HepG2 (cell line): ENCODE results near the gene IL17RC. TPM values are rescaled to one million over a fixed set of nuclear protein-coding genes. Genes with fewer than 3 reads are reported as not detected.
"Not testable (repeated sequence)": the region's sequence is repeated elsewhere in the genome, so short reads cannot be mapped to it uniquely, and the experiment has no call there.

Experiments
- ATAC-seq: fragments of 200-7000 bp; cut with Tn5 transposase; 3 replicates; pipeline ENCODE4 v1.9.1; 2020; ENCODE audit warnings: mild to moderate bottlenecking, moderate library complexity
- BruUV-seq: library from RNA; stranded (reverse); fragments of 400-500 nt; replicated peaks from 2 replicates; lab custom pipeline; 2021; lab: Mats Ljungman, UMichigan
- CTCF ChIA-PET: fragments of 300-600 bp; formaldehyde crosslinking; extraction: SDS; loops from one replicate; lab custom pipeline; 2021; ENCODE audit warnings: low total read pairs, inconsistent platforms, low intra/inter-chr PET ratio; lab: Yijun Ruan, JAX
- POLR2A ChIA-PET: fragments of 350-600 bp; sonication (Branson Sonifier 250); formaldehyde crosslinking; loops from one replicate; lab custom pipeline; 2020; ENCODE audit warnings: antibody characterized with exemption, inconsistent platforms; lab: Yijun Ruan, JAX
- DNase-seq: peaks from one replicate; pipeline ENCODE4 v3.0.0-alpha.2; 2015; ENCODE audit warnings: low spot score
- FAIRE-seq: peaks from 3 replicates; lab custom pipeline; 2011; peaks lifted over from hg19 to GRCh38; lab: Jason Lieb, UNC
- H2AFZ ChIP-seq: one replicate; pipeline ENCODE4 v1.6.1; 2011; ENCODE audit warnings: low read length, inconsistent platforms
- H3K27ac ChIP-seq: fragments of 300-600 bp; 3 replicates; pipeline ENCODE4 v1.8.0; 2011; ENCODE audit warnings: mixed run types, mild to moderate bottlenecking, mixed read lengths, low read length, inconsistent platforms; ENCODE audit not compliant: insufficient read depth; ENCODE audit errors: extremely low read length
- H3K27me3 ChIP-seq, 2 experiments: fragments of 200-600 bp in 1 of 2; 2 replicates in 1 of 2; 3 replicates in 1 of 2; pipeline versions ENCODE4 v1.6.0 to v1.8.0; 2011; ENCODE audit warnings: low read length in 2 of 2, mild to moderate bottlenecking in 2 of 2, moderate library complexity in 2 of 2, inconsistent platforms in 1 of 2; ENCODE audit not compliant: insufficient read depth in 2 of 2, control insufficient read depth in 1 of 2
- H3K36me3 ChIP-seq, 2 experiments: fragments of 200-600 bp in 1 of 2; replicated peaks in 1 of 2; 2 replicates in 1 of 2; 3 replicates in 1 of 2; pipeline versions ENCODE4 v1.5.1 to v1.8.0; 2011; ENCODE audit warnings: low read length in 2 of 2, inconsistent platforms in 1 of 2; ENCODE audit not compliant: insufficient read depth in 2 of 2, control insufficient read depth in 1 of 2
- H3K4me1 ChIP-seq: 2 replicates; pipeline ENCODE4 v1.5.1; 2012; ENCODE audit warnings: low read length, inconsistent platforms; ENCODE audit not compliant: insufficient read depth
- H3K4me2 ChIP-seq: 2 replicates; pipeline ENCODE4 v1.6.0; 2011; ENCODE audit warnings: low read depth, low read length, inconsistent platforms
- H3K4me3 ChIP-seq, 3 experiments: fragments of 200-600 bp in 1 of 3; sonication (generic), shearing (Covaris generic) in 1 of 3; replicated peaks in 1 of 3; 2 replicates each; pipeline ENCODE4 v1.5.1; 2011 to 2016; ENCODE audit warnings: low read length in 3 of 3, inconsistent platforms in 2 of 3, low read depth in 2 of 3, mild to moderate bottlenecking in 2 of 3, control low read depth in 1 of 3, mixed read lengths in 1 of 3; ENCODE audit not compliant: insufficient read depth in 1 of 3
- H3K79me2 ChIP-seq: one replicate; pipeline ENCODE4 v1.6.1; 2011; ENCODE audit warnings: low read length, inconsistent platforms; ENCODE audit not compliant: insufficient read depth
- H3K9ac ChIP-seq: 2 replicates; pipeline ENCODE4 v1.6.0; 2011; ENCODE audit warnings: mild to moderate bottlenecking, low read depth, low read length, inconsistent platforms; ENCODE audit not compliant: insufficient read depth
- H3K9me3 ChIP-seq: 2 replicates; pipeline ENCODE4 v1.5.1; 2012; ENCODE audit warnings: mild to moderate bottlenecking, low read length
- H4K20me1 ChIP-seq: 2 replicates; pipeline ENCODE4 v1.6.0; 2011; ENCODE audit warnings: inconsistent platforms, mild to moderate bottlenecking, low read length, moderate library complexity; ENCODE audit not compliant: insufficient read depth
- AKAP8 ChIP-seq: sonication (generic); formaldehyde crosslinking; IDR thresholded peaks from 2 replicates; pipeline ENCODE4 v1.5.1; 2020; ENCODE audit warnings: mild to moderate bottlenecking, missing genetic modification reagents
- GATA4 ChIP-seq: sonication (generic); IDR thresholded peaks from 2 replicates; pipeline ENCODE4 v1.6.1; 2016; ENCODE audit warnings: antibody characterized with exemption, low read depth, borderline replicate concordance
- NR2F1 ChIP-seq, 2 experiments: fragments of 450-650 bp in 1 of 2; formaldehyde crosslinking in 1 of 2; IDR thresholded peaks; 2 replicates each; pipeline versions ENCODE4 v1.5.0 to v1.6.1; 2016 to 2020; ENCODE audit warnings: mild to moderate bottlenecking in 1 of 2, missing compliant biosample characterization in 1 of 2, missing genetic modification reagents in 1 of 2, moderate library complexity in 1 of 2
- SOX13 ChIP-seq, 3 experiments: fragments of 450-650 bp in 1 of 3; sonication (generic) in 1 of 3; formaldehyde crosslinking in 1 of 3; IDR thresholded peaks in 2 of 3; conservative IDR thresholded peaks in 1 of 3; 2 replicates each; pipeline versions ENCODE4 v1.5.0 to v1.6.1; 2016 to 2020; ENCODE audit warnings: antibody characterized with exemption in 1 of 3, mild to moderate bottlenecking in 1 of 3, missing compliant biosample characterization in 1 of 3, missing genetic modification reagents in 1 of 3, moderate library complexity in 1 of 3
- TCF12 ChIP-seq, 2 experiments: fragments of 450-650 bp in 1 of 2; sonication (generic) in 1 of 2; formaldehyde crosslinking in 1 of 2; IDR thresholded peaks; 2 replicates each; pipeline versions ENCODE4 v1.6.1 to v1.8.0; 2017 to 2022; ENCODE audit warnings: antibody characterized with exemption in 1 of 2, mild to moderate bottlenecking in 1 of 2, missing genetic modification reagents in 1 of 2, moderate library complexity in 1 of 2
- ZNF878 ChIP-seq: sonication (generic); formaldehyde crosslinking; IDR thresholded peaks from 2 replicates; pipeline ENCODE4 v1.8.1; 2023; ENCODE audit warnings: mild to moderate bottlenecking, missing genetic modification reagents, moderate library complexity
- WGBS: methylation state at CpG from one replicate; pipeline ENCODE4 v1.1.6; 2017; ENCODE audit warnings: low lambda C conversion rate; 5-methylcytosine and 5-hydroxymethylcytosine counted together
- in situ Hi-C: cut with HindIII; loops from 2 replicates; pipeline ENCODE4 v1.10.0; 2017; ENCODE audit warnings: low pct_unique_long_range_greater_than_20kb; ENCODE audit not compliant: extremely low pct_ligation_motif_present
- intact Hi-C: fragments of 100-400 bp; cut with micrococcal nuclease; formaldehyde crosslinking; loops from one replicate; pipeline ENCODE4 v1.10.0; 2022; ENCODE audit not compliant: unreplicated experiment
- polyA plus RNA-seq, 8 experiments: library from polyadenylated mRNA; depleted of rRNA in 3 of 8; stranded (reverse) in 7 of 8; unstranded in 1 of 8; fragments of >200 nt; fragmentation: Illumina TruSeq in 4 of 8; extraction: Trizol in 4 of 8; gene quantifications; 2 replicates each; pipeline versions ENCODE4 v1.2.1 to v1.2.3, GENCODE V29; 2011 to 2016; ENCODE audit warnings: low read depth in 4 of 8, missing spikeins in 1 of 8, mixed read lengths in 1 of 8; ENCODE audit not compliant: insufficient read depth in 1 of 8
- total RNA-seq, 5 experiments: library from RNA; depleted of rRNA; stranded (reverse); fragments of >200 nt; fragmentation: Illumina TruSeq; extraction: Trizol; gene quantifications; 2 replicates each; pipeline ENCODE4 v1.2.3, GENCODE V29; 2016; ENCODE audit warnings: low read depth in 1 of 5
- TF ChIP-seq, protein P1 (sequence below): IDR thresholded peaks from 2 replicates; pipeline ENCODE4 v1.6.1; 2018; ENCODE audit warnings: missing genetic modification reagents
- TF ChIP-seq, protein P2 (sequence below): sonication (generic); formaldehyde crosslinking; IDR thresholded peaks from 2 replicates; pipeline ENCODE4 v1.4.0; 2020; ENCODE audit warnings: missing genetic modification reagents

Gene IL17RC
- total and polyA plus RNA-seq, 2 of the 13 experiments (the other 11 are each of a cell fraction or from before 2014, with no cell fraction given) = 20.7 to 24.0 TPM

DNA sequence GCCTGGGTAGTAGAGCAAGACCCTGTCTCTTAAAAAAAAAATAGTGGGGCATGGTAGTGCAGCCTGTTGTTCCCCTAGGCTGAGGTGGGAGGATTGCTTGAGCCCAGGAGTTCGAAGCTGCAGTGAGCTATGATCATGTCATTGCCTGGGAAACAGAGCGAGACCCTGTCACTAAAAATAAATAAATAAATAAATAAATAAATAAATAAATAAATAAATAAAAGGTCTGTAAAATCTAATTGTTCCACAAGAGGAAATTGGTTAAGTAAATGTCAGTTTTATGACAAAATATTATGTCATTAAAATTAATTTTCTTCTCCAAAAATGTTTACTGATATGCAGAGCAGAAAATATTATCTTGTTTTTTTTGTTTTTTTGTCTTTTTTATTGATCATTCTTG is 22.1 kb downstream of the IL17RC start (continued):
- TF ChIP-seq, protein P1, sequence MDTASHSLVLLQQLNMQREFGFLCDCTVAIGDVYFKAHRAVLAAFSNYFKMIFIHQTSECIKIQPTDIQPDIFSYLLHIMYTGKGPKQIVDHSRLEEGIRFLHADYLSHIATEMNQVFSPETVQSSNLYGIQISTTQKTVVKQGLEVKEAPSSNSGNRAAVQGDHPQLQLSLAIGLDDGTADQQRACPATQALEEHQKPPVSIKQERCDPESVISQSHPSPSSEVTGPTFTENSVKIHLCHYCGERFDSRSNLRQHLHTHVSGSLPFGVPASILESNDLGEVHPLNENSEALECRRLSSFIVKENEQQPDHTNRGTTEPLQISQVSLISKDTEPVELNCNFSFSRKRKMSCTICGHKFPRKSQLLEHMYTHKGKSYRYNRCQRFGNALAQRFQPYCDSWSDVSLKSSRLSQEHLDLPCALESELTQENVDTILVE (CRISPR knock-in tag) = no peak
- TF ChIP-seq ZNF878 (CRISPR knock-in tag) (no peak), NR2F1 (CRISPR knock-in tag; IDR thresholded peaks at IDR 0.05) (no peak), TCF12 (IDR thresholded peaks at IDR 0.05) (no peak), TCF12 (CRISPR knock-in tag; IDR thresholded peaks at IDR 0.05) (no peak), AKAP8 (no peak), GATA4 (no peak), SOX13 (IDR thresholded peaks at IDR 0.05) (no peak), SOX13 (CRISPR knock-in tag; conservative IDR thresholded peaks at IDR 0.05 in 1 of 2, IDR thresholded peaks at IDR 0.05 in 1 of 2) (no peak)
- TF ChIP-seq, protein P2, sequence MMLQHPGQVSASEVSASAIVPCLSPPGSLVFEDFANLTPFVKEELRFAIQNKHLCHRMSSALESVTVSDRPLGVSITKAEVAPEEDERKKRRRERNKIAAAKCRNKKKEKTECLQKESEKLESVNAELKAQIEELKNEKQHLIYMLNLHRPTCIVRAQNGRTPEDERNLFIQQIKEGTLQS (CRISPR knock-in tag) = no peak

- H4K20me1 ChIP-seq, H3K4me2 ChIP-seq, H2AFZ ChIP-seq, FAIRE-seq, BruUV-seq, H3K27ac ChIP-seq, H3K4me3 ChIP-seq, H3K9ac ChIP-seq, POLR2A ChIA-PET, in situ Hi-C loops, H3K9me3 ChIP-seq, H3K79me2 ChIP-seq, CTCF ChIA-PET, ATAC-seq, H3K27me3 ChIP-seq, DNase-seq: not testable (repeated sequence)
- H3K4me1 ChIP-seq = peaks cover 27% of the 10 kb centered on the region
- intact Hi-C loops = loop anchor here (10.0 kb wide), 1 partner anchor 65 kb away; no protein-coding TSS in a partner anchor
- 98% methylated on average over 19 of the region's 32 CpGs for whole genome bisulfite sequencing
- peaks cover 6 to 28% of the 10 kb centered on the region in 2 experiments; a peak in 4 of 5 replicates for H3K36me3 ChIP-seq
Observed at GRCh38 chr3:9939906-9940305, 23.0 kb downstream of the IL17RC start.
